ENCODE results near the gene CCDC50. TPM values are rescaled to one million over a fixed set of nuclear protein-coding genes. Genes with fewer than 3 reads are reported as not detected.
A peak's percentile ranks its signal among the peaks of the same experiment; 100 is the strongest.

CCDC50 gene
- polyA plus RNA-seq, 4 donors, result 66.0 to 74.3 (median 71.0) TPM

GRCh38 chr3:191314109-191314728, 15.0 kb upstream of the CCDC50 start:
- DNase-seq (ENCODE audit: low read depth in 4 of 4, low spot score in 2 of 4), result no peak

- no peak for DNase-seq (ENCODE audit: low read depth in 4 of 4, low spot score in 2 of 4)
Measured at GRCh38 chr3:191316876-191317603, 12.2 kb upstream of the CCDC50 start.

- no peak for DNase-seq (ENCODE audit: low read depth in 4 of 4, low spot score in 2 of 4)
Measured at GRCh38 chr3:191320316-191320715, 8.9 kb upstream of the CCDC50 start.

GRCh38 chr3:191321019-191321767, 8.0 kb upstream of the CCDC50 start:
- DNase-seq (ENCODE audit: low read depth in 4 of 4, low spot score in 2 of 4), result no peak

- DNase-seq (ENCODE audit: low read depth in 4 of 4, low spot score in 2 of 4), result no peak
Measured at GRCh38 chr3:191324936-191325335, 4.3 kb upstream of the CCDC50 start.

- no peak for DNase-seq (ENCODE audit: low read depth in 4 of 4, low spot score in 2 of 4)
Measured at GRCh38 chr3:191327526-191327925, 1.7 kb upstream of the CCDC50 start.

- no peak for DNase-seq (ENCODE audit: low read depth in 4 of 4, low spot score in 2 of 4)
Measured at GRCh38 chr3:191328383-191328961, 722 bp upstream of the CCDC50 start.

GRCh38 chr3:191329654-191330529, 698 bp downstream of the CCDC50 start, which contains the start of gene UTS2B:
TSS of gene UTS2B (minus strand) at chr3:191330526. CDS start at chr3:191282189, 48,337 bp downstream.
- DNase-seq (ENCODE audit: low read depth in 4 of 4, low spot score in 2 of 4), result peak; percentile 56 to 77 (median 66)

- peak in 1 of 4 donors; percentile 78 for DNase-seq (ENCODE audit: low read depth in 4 of 4, low spot score in 2 of 4)
Measured at GRCh38 chr3:191330530-191331048, 1.4 kb downstream of the CCDC50 start.

- no peak for DNase-seq (ENCODE audit: low read depth in 4 of 4, low spot score in 2 of 4)
Measured at GRCh38 chr3:191331388-191331787, 2.2 kb downstream of the CCDC50 start.

- no peak for DNase-seq (ENCODE audit: low read depth in 4 of 4, low spot score in 2 of 4)
Measured at GRCh38 chr3:191333298-191333880, 4.2 kb downstream of the CCDC50 start.

GRCh38 chr3:191334346-191334893, 5.2 kb downstream of the CCDC50 start:
- no peak for DNase-seq (ENCODE audit: low read depth in 4 of 4, low spot score in 2 of 4)

GRCh38 chr3:191336833-191337232, 7.6 kb downstream of the CCDC50 start:
- no peak for DNase-seq (ENCODE audit: low read depth in 4 of 4, low spot score in 2 of 4)

- DNase-seq (ENCODE audit: low read depth in 4 of 4, low spot score in 2 of 4), result no peak
Measured at GRCh38 chr3:191338177-191338488, 8.9 kb downstream of the CCDC50 start.

- DNase-seq (ENCODE audit: low read depth in 4 of 4, low spot score in 2 of 4), result no peak
Measured at GRCh38 chr3:191339316-191339917, 10.2 kb downstream of the CCDC50 start.

GRCh38 chr3:191340351-191340750, 11.2 kb downstream of the CCDC50 start:
- no peak for DNase-seq (ENCODE audit: low read depth in 4 of 4, low spot score in 2 of 4)

- no peak for DNase-seq (ENCODE audit: low read depth in 4 of 4, low spot score in 2 of 4)
Measured at GRCh38 chr3:191340966-191341365, 11.8 kb downstream of the CCDC50 start.

- no peak for DNase-seq (ENCODE audit: low read depth in 4 of 4, low spot score in 2 of 4)
Measured at GRCh38 chr3:191342006-191342405, 12.8 kb downstream of the CCDC50 start.

- DNase-seq (ENCODE audit: low read depth in 4 of 4, low spot score in 2 of 4), result no peak
Measured at GRCh38 chr3:191342411-191342810, 13.2 kb downstream of the CCDC50 start.
